Mesendoderm (in vitro differentiated cells): Measurements from ENCODE around the gene MVK.

Experiments
- DNase-seq: peaks from one replicate; pipeline ENCODE4 v3.0.0; 2013
- H2AK5ac ChIP-seq: 2 replicates; pipeline ENCODE4 v1.6.1; 2013; ENCODE audit warnings: low read length, inconsistent platforms
- H2BK120ac ChIP-seq: 2 replicates; pipeline ENCODE4 v1.6.1; 2013; ENCODE audit warnings: low read depth, mild to moderate bottlenecking, low read length, moderate library complexity, mixed read lengths
- H2BK15ac ChIP-seq: replicated peaks from 2 replicates; pipeline ENCODE4 v1.6.1; 2013; ENCODE audit warnings: low read depth, mild to moderate bottlenecking, moderate library complexity
- H2BK5ac ChIP-seq: 2 replicates; pipeline ENCODE4 v1.6.1; 2013; ENCODE audit warnings: low read length, inconsistent platforms
- H3K18ac ChIP-seq: 2 replicates; pipeline ENCODE4 v1.6.1; 2013; ENCODE audit warnings: mild to moderate bottlenecking, low read length, mixed read lengths
- H3K23ac ChIP-seq: one replicate; pipeline ENCODE4 v1.6.1; 2013; ENCODE audit warnings: low read length
- H3K27ac ChIP-seq: 2 replicates; pipeline ENCODE4 v1.5.1; 2013; ENCODE audit warnings: low read depth, mild to moderate bottlenecking, inconsistent platforms, low read length, moderate library complexity
- H3K27me3 ChIP-seq: 2 replicates; pipeline ENCODE4 v1.6.1; 2013; ENCODE audit warnings: low read length, control low read depth, mild to moderate bottlenecking, inconsistent platforms; ENCODE audit not compliant: insufficient read depth, poor library complexity
- H3K36me3 ChIP-seq: 2 replicates; pipeline ENCODE4 v1.6.1; 2013; ENCODE audit warnings: low read length, inconsistent platforms; ENCODE audit not compliant: control insufficient read depth, insufficient read depth
- H3K4ac ChIP-seq: one replicate; pipeline ENCODE4 v1.6.1; 2013; ENCODE audit warnings: low read depth, mild to moderate bottlenecking, low read length, moderate library complexity
- H3K4me1 ChIP-seq: 2 replicates; pipeline ENCODE4 v1.6.1; 2013; ENCODE audit warnings: low read depth, low read length, inconsistent platforms; ENCODE audit not compliant: control insufficient read depth
- H3K4me2 ChIP-seq: 2 replicates; pipeline ENCODE4 v1.6.1; 2013; ENCODE audit warnings: low read length
- H3K4me3 ChIP-seq: 2 replicates; pipeline ENCODE4 v1.5.1; 2013; ENCODE audit warnings: mild to moderate bottlenecking, low read length
- H3K56ac ChIP-seq: one replicate; pipeline ENCODE4 v1.6.1; 2013; ENCODE audit warnings: low read length
- H3K79me1 ChIP-seq: 2 replicates; pipeline ENCODE4 v1.6.1; 2013; ENCODE audit warnings: low read length, inconsistent platforms
- H3K79me2 ChIP-seq: 2 replicates; pipeline ENCODE4 v1.6.1; 2013; ENCODE audit warnings: mild to moderate bottlenecking, low read length; ENCODE audit not compliant: control insufficient read depth, insufficient read depth
- H3K9ac ChIP-seq: 2 replicates; pipeline ENCODE4 v1.6.1; 2013; ENCODE audit warnings: low read length, inconsistent platforms
- H4K5ac ChIP-seq: one replicate; pipeline ENCODE4 v1.6.1; 2013; ENCODE audit warnings: low read length
- H4K8ac ChIP-seq: one replicate; pipeline ENCODE4 v1.6.1; 2013; ENCODE audit warnings: low read depth, mild to moderate bottlenecking, control low read depth, low read length, moderate library complexity
- WGBS: extraction: QIAGEN DNeasy Blood & Tissue Kit; methylation state at CpG from one replicate; pipeline ENCODE4 v1.1.7; 2013; ENCODE audit warnings: low lambda C conversion rate, missing lambda C conversion rate; ENCODE audit not compliant: insufficient coverage; ENCODE audit errors: extremely low coverage; 5-methylcytosine and 5-hydroxymethylcytosine counted together

The MVK gene

GRCh38 chr12:109619002-109619604, 45.5 kb downstream of the MVK start:
- no CpG with 5 or more reads among the region's 8 CpGs for WGBS
- Histone ChIP-seq H3K4ac (no peak overlapping the region), H3K4me2 (no peak overlapping the region), H4K5ac (no peak overlapping the region), H3K9ac (no peak overlapping the region), H2AK5ac (no peak overlapping the region), H2BK5ac (no peak overlapping the region), H2BK15ac (no peak overlapping the region), H3K79me1 (no peaks in the 10 kb centered on the region), H3K23ac (no peak overlapping the region), H3K27me3 (no peaks in the 10 kb centered on the region), H3K56ac (no peak overlapping the region), H3K36me3 (no peaks in the 10 kb centered on the region), H3K4me3 (no peak overlapping the region), H2BK120ac (no peak overlapping the region), H3K4me1 (no peaks in the 10 kb centered on the region), H3K27ac (no peak overlapping the region), H3K79me2 (no peaks in the 10 kb centered on the region), H3K18ac (no peak overlapping the region), H4K8ac (no peak overlapping the region)
- DNase-seq, result no peak

DNA sequence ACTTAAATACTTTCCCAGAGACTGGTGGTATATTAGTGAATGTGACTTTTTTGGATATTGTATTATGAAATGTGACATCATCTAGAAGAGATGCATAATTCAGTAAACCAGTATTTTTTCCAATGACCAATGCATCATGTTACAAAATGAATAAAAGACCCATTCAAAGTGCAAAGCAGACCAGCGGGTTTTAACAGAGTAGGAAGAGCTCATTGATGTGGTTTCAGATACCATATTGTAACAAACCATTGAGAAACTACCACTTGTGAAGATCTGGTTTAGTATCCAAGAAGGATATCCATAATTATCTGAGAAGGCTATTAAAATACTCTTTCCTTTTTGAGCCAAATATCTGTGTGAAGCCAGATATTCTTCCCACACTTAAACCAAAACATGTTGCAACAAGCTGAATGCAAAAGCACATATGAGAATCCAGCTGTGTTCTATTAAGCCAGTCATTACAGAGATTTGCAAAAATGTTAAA, 47.7 kb downstream of the MVK start:
- H2BK120ac ChIP-seq, result no peak overlapping the region
- no peak overlapping the region for H3K9ac ChIP-seq
- no peak overlapping the region for H4K5ac ChIP-seq
- H3K36me3 ChIP-seq, result no peaks in the 10 kb centered on the region
- H2AK5ac ChIP-seq, result no peak overlapping the region
- no peak overlapping the region for H2BK15ac ChIP-seq
- H3K4me2 ChIP-seq, result no peak overlapping the region
- no peak overlapping the region for H3K56ac ChIP-seq
- WGBS, result no CpG with 5 or more reads among the region's 1 CpG
- no peak overlapping the region for H3K4ac ChIP-seq
- H3K27me3 ChIP-seq, result no peaks in the 10 kb centered on the region
- no peaks in the 10 kb centered on the region for H3K79me1 ChIP-seq
- no peak overlapping the region for H3K18ac ChIP-seq
- H3K23ac ChIP-seq, result no peak overlapping the region
- no peak overlapping the region for H3K27ac ChIP-seq
- H4K8ac ChIP-seq, result no peak overlapping the region
- H3K79me2 ChIP-seq, result no peaks in the 10 kb centered on the region
- H3K4me3 ChIP-seq, result no peak overlapping the region
- DNase-seq, result no peak
- H2BK5ac ChIP-seq, result no peak overlapping the region
- no peaks in the 10 kb centered on the region for H3K4me1 ChIP-seq

DNA sequence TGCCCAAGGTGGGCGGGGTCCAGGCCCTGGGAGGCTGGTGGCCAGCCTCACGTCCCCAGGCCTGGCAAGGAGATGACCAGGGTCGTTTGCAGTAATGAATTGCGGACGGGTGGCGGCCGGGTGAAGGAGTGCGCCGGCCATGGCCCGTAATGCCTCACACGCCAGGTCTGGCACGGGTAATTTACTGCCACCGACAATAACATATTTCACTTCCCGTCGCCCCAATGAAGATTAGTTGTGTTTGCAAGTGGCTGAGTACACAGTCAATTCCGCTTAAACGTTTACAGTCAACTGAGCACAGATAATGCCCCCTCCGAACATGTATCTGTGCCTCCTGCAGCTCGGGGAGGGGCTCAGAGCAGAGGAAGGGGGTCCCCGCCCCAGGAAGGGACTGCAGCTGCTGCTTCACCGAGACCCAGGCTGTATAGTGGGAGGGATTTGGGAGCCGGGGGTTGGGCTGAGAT, 48.3 kb downstream of the MVK start:
- Histone ChIP-seq H3K79me1 (no peaks in the 10 kb centered on the region), H3K27ac (no peak overlapping the region), H3K27me3 (no peaks in the 10 kb centered on the region), H2BK120ac (no peak overlapping the region), H2AK5ac (no peak overlapping the region), H3K79me2 (no peaks in the 10 kb centered on the region), H2BK15ac (no peak overlapping the region), H3K56ac (no peak overlapping the region), H4K8ac (no peak overlapping the region), H2BK5ac (no peak overlapping the region), H3K23ac (no peak overlapping the region), H4K5ac (no peak overlapping the region), H3K4me2 (no peak overlapping the region), H3K4me1 (no peaks in the 10 kb centered on the region), H3K36me3 (no peaks in the 10 kb centered on the region), H3K18ac (no peak overlapping the region), H3K9ac (no peak overlapping the region), H3K4me3 (no peak overlapping the region), H3K4ac (no peak overlapping the region)
- no peak for DNase-seq
- no CpG with 5 or more reads among the region's 22 CpGs for WGBS

DNA sequence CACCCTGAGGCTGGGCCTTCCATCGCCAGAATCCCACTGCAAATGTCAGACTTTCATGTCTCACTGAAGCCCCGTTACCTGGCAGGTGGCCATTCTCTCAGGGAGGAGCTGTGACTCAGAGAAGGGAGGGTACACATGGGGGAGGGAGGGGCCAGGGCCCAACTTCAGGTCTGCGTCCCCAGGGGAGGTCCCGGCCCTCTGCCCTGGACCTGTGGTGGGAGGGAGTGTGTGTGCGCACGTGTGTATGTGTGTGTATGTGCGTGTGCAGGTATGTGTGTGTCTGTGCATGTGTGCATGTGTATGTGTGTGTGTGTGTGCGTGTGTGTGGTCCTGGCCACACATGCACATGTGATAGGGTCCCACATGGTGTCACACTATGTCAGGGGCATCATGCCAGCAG, 50.9 kb downstream of the MVK start:
- no peak overlapping the region for H4K5ac ChIP-seq
- no peak overlapping the region for H3K18ac ChIP-seq
- no peaks in the 10 kb centered on the region for H3K27me3 ChIP-seq
- H2BK15ac ChIP-seq, result no peak overlapping the region
- no CpG with 5 or more reads among the region's 8 CpGs for WGBS
- H2BK5ac ChIP-seq, result no peak overlapping the region
- no peak overlapping the region for H3K4ac ChIP-seq
- H4K8ac ChIP-seq, result no peak overlapping the region
- H3K4me1 ChIP-seq, result no peaks in the 10 kb centered on the region
- no peak overlapping the region for H3K4me2 ChIP-seq
- H3K27ac ChIP-seq, result no peak overlapping the region
- DNase-seq, result peak; percentile 23
- H3K79me1 ChIP-seq, result no peaks in the 10 kb centered on the region
- no peak overlapping the region for H3K4me3 ChIP-seq
- H3K36me3 ChIP-seq, result no peaks in the 10 kb centered on the region
- H2BK120ac ChIP-seq, result no peak overlapping the region
- no peaks in the 10 kb centered on the region for H3K79me2 ChIP-seq
- no peak overlapping the region for H3K56ac ChIP-seq
- H3K9ac ChIP-seq, result no peak overlapping the region
- no peak overlapping the region for H2AK5ac ChIP-seq
- H3K23ac ChIP-seq, result no peak overlapping the region

DNA sequence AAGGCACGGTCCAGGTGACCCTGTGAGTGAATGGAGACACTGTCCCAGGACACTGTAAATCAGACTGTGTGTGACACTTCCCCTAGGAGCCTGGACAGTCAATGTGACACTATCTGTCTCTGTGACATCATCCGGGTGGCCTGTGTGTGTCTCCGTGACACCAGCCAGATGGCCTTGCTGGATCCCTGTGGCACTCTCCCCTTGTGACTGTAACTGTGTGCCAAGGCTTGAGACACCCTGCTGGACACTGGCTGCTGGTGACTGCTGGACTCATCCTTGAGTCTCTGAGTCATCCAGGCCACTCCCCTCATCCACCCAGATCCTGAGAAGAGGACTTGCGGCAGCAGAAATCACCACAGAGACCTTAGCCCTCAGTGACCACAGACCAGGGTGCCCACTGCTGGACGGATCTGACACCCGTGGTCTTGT, 51.6 kb downstream of the MVK start:
- Histone ChIP-seq H4K5ac (no peak overlapping the region), H3K36me3 (no peaks in the 10 kb centered on the region), H3K79me1 (no peaks in the 10 kb centered on the region), H3K4me1 (no peaks in the 10 kb centered on the region), H4K8ac (no peak overlapping the region), H3K56ac (no peak overlapping the region), H3K27ac (no peak overlapping the region), H3K27me3 (no peaks in the 10 kb centered on the region), H2BK120ac (no peak overlapping the region), H2BK15ac (no peak overlapping the region), H3K4me2 (no peak overlapping the region), H3K4me3 (no peak overlapping the region), H3K23ac (no peak overlapping the region), H3K9ac (no peak overlapping the region), H3K79me2 (no peaks in the 10 kb centered on the region), H3K18ac (no peak overlapping the region), H2BK5ac (no peak overlapping the region), H3K4ac (no peak overlapping the region), H2AK5ac (no peak overlapping the region)
- no peak for DNase-seq
- WGBS, result no CpG with 5 or more reads among the region's 6 CpGs
